ENCODE measurements around the gene MCMBP. TPM values are rescaled to one million over a fixed set of nuclear protein-coding genes. Genes with fewer than 3 reads are reported as not detected.
"Not testable (repeated sequence)": the region's sequence is repeated elsewhere in the genome, so short reads cannot be mapped to it uniquely, and the experiment has no call there.

Gene MCMBP
- total RNA-seq, 1 donor from 2014 or later = 30.5 TPM

- ATAC-seq = no peak
- no peak for DNase-seq (ENCODE audit: missing footprints)
- intact Hi-C loops (cut with DNase I) = no loop called here
These were observed 66.9 kb downstream of the MCMBP start for GRCh38 chr10:119805702-119806230.

GRCh38 chr10:119803264-119803663 is 69.4 kb downstream of the MCMBP start:
- intact Hi-C loops (cut with DNase I) = no loop called here
- DNase-seq (ENCODE audit: missing footprints) (no peak), ATAC-seq (no peak)

DNA sequence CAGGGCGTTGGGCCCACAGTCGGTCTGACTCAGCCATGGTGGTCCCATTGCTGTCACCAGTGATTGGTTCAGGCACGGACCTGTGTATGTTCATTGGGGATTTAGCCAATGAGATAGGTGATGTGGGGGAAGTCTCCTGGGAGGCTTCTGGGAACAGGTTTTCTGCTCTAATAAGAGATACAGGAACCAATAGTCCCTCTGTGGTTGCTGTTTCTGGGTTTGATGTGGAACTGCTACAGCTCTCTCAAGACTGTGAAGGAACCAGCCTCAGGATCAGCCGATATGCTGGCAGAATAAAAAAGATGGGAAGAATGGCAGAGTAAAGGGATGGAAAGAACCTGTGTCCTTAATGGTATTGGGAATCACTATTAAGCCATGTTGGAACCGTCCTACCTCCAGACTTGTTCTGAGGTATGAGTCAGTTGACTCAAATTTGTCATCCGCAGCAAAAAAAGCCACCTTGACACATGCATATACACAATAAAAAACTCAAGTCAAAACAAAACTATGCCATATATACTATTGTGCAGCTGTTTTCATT is 70.6 kb downstream of the MCMBP start:
- intact Hi-C loops (cut with DNase I) = no loop called here
- DNase-seq (ENCODE audit: missing footprints) (no peak), ATAC-seq (no peak)

GRCh38 chr10:119801176-119801575 is 71.5 kb downstream of the MCMBP start:
- DNase-seq (ENCODE audit: missing footprints) (no peak), ATAC-seq (no peak)
- intact Hi-C loops (cut with DNase I) = no loop called here

DNA sequence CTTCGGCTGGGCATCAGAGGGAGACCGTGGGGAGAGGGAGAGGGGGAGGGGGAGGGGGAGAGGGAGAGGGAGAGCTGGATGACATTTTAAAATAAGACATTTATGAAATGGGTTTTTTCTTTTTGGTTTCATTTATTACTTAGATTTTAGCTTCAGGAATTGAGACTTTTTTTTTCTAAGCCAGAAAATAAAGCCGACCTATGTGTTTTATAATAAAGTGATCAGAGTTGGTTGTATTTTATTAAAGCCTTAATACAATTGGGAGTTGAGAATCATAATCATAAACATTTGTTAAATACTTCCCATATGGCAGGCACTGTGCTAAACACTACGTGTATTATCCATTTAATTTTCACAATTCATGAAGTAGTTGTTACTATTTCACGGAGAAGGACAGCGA is 76.6 kb downstream of the MCMBP start:
- ATAC-seq = no peak
- DNase-seq (ENCODE audit: missing footprints) = no peak
- intact Hi-C loops (cut with DNase I) = no loop called here

DNA sequence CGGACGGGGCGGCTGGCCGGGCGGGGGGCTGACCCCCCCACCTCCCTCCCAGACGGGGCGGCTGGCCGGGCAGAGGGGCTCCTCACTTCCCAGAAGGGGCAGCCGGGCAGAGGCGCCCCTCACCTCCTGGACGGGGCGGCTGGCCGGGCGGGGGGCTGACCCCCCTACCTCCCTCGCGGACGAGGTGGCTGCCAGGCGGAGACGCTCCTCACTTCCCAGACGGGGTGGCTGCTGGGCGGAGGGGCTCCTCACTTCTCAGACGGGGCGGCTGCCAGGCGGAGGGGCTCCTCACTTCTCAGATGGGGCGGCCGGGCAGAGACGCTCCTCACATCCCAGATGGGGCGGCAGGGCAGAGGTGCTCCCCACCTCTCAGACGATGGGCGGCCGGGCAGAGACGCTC is 77.5 kb downstream of the MCMBP start:
- intact Hi-C loops (cut with DNase I); DNase-seq (ENCODE audit: missing footprints); ATAC-seq: not testable (repeated sequence)

DNA sequence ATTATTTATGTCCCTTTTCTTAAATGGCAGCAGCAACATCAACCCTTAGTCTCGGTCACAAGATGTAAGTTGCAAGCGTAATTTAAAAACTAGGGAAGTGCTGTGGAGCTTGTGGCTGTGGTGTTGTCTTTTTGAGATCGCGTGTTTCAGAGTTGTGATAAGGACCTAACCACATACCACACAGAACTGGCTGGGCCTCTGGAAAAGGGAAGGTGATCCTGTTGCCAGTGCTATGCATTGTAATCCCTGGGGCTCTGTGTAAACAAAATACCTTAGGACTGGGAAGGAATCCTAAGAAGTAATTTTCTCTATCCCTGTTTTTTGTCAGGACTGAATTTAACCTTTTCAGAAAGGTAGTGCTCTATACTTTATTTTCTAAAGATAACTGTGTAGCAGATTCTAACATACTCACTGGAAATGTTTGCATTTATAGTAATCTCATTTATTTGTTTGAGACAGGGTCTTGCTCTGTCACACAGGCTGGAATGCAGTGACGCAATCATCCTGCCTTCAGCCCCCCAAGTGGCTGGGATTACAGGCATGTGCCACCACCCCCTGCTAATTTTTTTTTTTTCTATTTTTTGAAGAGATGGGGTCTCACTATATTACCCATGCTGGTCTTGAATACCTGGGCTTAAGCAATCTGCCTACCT is 86.4 kb downstream of the MCMBP start:
- intact Hi-C loops (cut with DNase I) = no loop called here
- no peak for DNase-seq (ENCODE audit: missing footprints)
- ATAC-seq = no peak

DNA sequence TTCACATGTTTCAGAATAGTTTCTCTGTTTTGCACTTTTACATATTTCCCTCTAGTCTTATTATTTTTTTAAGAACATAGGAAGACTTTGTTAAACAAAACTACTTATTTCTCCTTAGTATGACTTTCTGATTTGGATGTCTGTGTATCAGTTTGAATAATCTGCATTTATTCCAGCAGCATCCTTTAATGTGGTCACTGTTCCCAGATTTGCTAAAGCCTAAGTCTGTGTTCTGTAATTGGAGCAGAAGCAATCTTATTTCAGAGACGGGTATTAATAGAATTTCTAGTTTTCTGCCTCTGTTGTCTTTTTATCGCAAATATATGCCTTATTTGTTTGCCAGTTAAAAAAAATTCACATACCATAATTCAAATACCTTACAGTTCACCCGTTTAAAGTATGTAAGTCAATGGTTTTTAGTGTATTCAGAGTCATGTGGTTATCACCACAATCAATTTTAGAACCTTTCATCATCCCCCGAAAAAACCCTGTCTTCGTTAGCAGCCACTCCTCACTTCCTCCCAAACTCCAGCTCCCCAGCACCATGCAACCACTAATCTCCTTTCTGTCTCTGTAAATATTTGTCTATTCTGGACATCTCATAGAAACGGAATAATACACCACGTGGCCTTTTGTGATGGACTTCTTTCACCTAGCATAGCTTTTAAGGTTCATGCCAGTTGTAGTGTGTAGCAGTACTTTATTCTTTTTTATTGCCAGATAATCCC is 88.1 kb downstream of the MCMBP start:
- intact Hi-C loops (cut with DNase I) = no loop called here
- ATAC-seq (no peak), DNase-seq (ENCODE audit: missing footprints) (no peak)

GRCh38 chr10:119783665-119784027 is 89.0 kb downstream of the MCMBP start:
- DNase-seq (ENCODE audit: missing footprints) (no peak), ATAC-seq (no peak)
- intact Hi-C loops (cut with DNase I) = no loop called here

DNA sequence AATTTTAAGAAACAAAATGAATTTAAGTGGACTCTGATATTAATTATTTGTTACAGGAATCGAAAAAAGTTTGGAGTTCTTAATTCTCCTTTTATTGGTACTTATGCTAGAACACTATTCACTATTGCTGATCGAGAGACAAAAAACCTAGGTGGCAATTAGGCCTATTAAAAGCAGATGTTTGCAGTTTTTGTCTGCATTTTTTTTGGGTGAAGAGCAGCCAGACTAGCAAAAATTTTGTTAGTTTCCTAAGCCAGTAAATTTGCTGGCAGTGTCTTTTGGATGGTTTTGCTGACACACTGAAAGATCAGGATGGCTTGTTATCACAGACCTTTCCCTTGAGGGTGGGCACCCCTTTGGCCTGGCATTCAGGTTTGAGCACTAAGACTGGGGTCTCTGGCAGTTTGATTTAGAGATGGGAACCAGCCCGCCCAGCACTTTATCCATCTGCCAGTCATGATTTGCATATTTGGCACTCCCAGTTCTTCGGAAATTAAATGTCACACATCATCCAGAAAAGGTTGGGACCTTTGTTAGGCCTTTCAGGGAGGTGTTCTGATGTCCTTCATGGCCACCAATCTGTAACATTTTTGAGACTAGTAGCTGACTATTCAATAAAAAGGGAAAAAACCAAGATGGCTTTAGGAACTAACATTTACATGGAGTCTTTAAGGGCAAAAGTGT is 89.5 kb downstream of the MCMBP start:
- intact Hi-C loops (cut with DNase I) = no loop called here
- DNase-seq (ENCODE audit: missing footprints) = no peak
- no peak for ATAC-seq

GRCh38 chr10:119781498-119781897 is 91.1 kb downstream of the MCMBP start:
- no peak for DNase-seq (ENCODE audit: missing footprints)
- no peak for ATAC-seq
- intact Hi-C loops (cut with DNase I) = no loop called here

- DNase-seq (ENCODE audit: missing footprints) (no peak), ATAC-seq (no peak)
- intact Hi-C loops (cut with DNase I) = no loop called here
These were observed 91.7 kb downstream of the MCMBP start for GRCh38 chr10:119780879-119781480.

Other genes starting within 250 kb of the MCMBP start
- 152 TPM for gene BAG3, start 221.5 kb downstream of the MCMBP start, total RNA-seq
- gene INPP5F, start 146.8 kb downstream of the MCMBP start, total RNA-seq = 4.0 TPM
- 23.5 TPM for gene SEC23IP, start 19.9 kb upstream of the MCMBP start, total RNA-seq

All from Right ventricle myocardium inferior (tissue), 1 donor.